Esophagus muscularis mucosa (tissue), 4 donors: ENCODE data around the gene DVL1.

ENCODE experiments used
- EP300 ChIP-seq: sonication (generic); formaldehyde crosslinking; IDR thresholded peaks from one replicate; pipeline ENCODE4 v1.6.1; 2017; ENCODE audit warnings: antibody characterized with exemption
- POLR2A ChIP-seq: fragments of 450-650 bp; IDR thresholded peaks from one replicate; pipeline ENCODE4 v1.6.1; 2017; ENCODE audit warnings: antibody characterized with exemption, moderate library complexity, mild to moderate bottlenecking, low read depth
- POLR2AphosphoS5 ChIP-seq, 2 donors: sonication (generic); formaldehyde crosslinking; IDR thresholded peaks; one replicate each; pipeline ENCODE4 v1.6.1; 2017; ENCODE audit warnings: antibody characterized with exemption in 2 of 2
- TF ChIP-seq, protein P1 (sequence below), 3 experiments: fragments of 200-600 bp in 2 of 3; fragments of 450-650 bp in 1 of 3; sonication (generic) in 2 of 3; IDR thresholded peaks; one replicate each; pipeline ENCODE4 v1.5.1; 2017 to 2019; ENCODE audit warnings: antibody characterized with exemption in 3 of 3, mild to moderate bottlenecking in 2 of 3, moderate library complexity in 1 of 3

DNA sequence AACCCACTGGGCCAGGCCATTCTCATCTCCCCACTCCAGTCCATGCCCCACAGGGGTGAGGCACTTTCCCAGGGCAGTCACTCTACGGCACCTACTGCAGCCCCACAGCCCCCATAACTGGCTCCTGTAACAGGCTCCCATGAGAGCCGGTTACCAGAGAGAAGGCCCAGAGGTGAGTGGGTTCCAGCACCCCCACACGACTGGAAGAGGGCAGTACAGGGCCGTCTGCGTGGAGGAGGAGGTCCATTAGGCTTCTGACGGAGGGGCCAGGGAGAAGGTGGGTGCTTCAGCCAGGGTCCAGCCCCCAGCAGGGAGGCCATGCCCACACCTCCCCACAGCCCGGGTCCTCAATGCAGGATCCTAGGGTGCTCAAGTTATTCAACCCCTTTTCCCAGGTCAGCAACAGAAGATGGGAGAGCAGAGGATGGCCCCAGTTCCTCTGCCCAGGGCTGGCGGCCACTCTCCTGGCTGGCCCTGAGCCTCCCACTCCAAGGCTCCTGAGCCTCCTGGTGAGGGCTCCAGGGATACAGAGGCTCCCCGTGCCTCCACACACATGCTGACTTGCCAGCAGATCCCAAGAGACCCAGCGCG is 43.1 kb downstream of the DVL1 start:
- TF ChIP-seq, protein P1, sequence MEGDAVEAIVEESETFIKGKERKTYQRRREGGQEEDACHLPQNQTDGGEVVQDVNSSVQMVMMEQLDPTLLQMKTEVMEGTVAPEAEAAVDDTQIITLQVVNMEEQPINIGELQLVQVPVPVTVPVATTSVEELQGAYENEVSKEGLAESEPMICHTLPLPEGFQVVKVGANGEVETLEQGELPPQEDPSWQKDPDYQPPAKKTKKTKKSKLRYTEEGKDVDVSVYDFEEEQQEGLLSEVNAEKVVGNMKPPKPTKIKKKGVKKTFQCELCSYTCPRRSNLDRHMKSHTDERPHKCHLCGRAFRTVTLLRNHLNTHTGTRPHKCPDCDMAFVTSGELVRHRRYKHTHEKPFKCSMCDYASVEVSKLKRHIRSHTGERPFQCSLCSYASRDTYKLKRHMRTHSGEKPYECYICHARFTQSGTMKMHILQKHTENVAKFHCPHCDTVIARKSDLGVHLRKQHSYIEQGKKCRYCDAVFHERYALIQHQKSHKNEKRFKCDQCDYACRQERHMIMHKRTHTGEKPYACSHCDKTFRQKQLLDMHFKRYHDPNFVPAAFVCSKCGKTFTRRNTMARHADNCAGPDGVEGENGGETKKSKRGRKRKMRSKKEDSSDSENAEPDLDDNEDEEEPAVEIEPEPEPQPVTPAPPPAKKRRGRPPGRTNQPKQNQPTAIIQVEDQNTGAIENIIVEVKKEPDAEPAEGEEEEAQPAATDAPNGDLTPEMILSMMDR (IDR thresholded peaks at IDR 0.05), result no peak
- TF ChIP-seq EP300 (no peak), POLR2AphosphoS5 (IDR thresholded peaks at IDR 0.05) (no peak), POLR2A (no peak)
